HG03439 (cell line): ENCODE measurements around the gene RNF225.
"Not testable (repeated sequence)": the region's sequence is repeated elsewhere in the genome, so short reads cannot be mapped to it uniquely, and the experiment has no call there.

Experiments
- ATAC-seq: cut with Tn5 transposase; IDR thresholded peaks from one replicate; pipeline ENCODE4 v1.9.1; 2021; ENCODE audit warnings: mild to moderate bottlenecking, moderate library complexity; ENCODE audit not compliant: unreplicated experiment

Gene RNF225

DNA sequence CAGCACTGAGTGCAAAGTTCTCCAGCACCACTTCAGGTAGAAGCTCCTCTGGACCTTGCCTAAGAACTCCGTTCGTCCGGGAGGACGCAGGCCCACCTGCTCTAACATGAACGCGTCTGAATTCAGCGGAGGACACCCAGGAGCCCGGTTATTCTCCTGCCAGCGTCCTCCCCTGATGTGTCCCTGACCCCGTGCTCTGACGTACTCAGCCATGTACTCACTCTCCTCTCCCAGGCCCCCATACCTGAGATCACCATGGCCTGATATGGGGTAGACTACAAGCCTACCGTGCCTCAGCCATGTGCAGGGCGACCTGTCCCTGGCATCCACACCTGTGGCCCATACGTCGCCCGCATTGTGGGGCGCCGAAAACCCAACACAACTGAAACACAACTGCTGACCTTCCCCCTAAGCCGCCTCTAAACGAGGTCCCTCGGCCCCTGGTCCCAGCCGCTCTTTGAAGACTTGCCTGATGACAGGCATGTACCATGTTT is 12.2 kb downstream of the RNF225 start:
- peak; percentile 8 for ATAC-seq

- ATAC-seq = peak; percentile 92
Measured at GRCh38 chr19:58408152-58409009, 12.9 kb downstream of the RNF225 start, which contains the start of gene ZNF584. TSS of gene ZNF584 (plus strand) at chr19:58408649. CDS start at chr19:58409148, 499 bp downstream.

GRCh38 chr19:58409010-58409790 is 13.7 kb downstream of the RNF225 start:
- no peak for ATAC-seq

- ATAC-seq = no peak
Measured at GRCh38 chr19:58416604-58417003, 21.1 kb downstream of the RNF225 start.

GRCh38 chr19:58417071-58417470 is 21.6 kb downstream of the RNF225 start:
- no peak for ATAC-seq

GRCh38 chr19:58428617-58429016 is 33.2 kb downstream of the RNF225 start:
- ATAC-seq = no peak

- no peak for ATAC-seq
Measured at GRCh38 chr19:58429745-58430144, 34.3 kb downstream of the RNF225 start.

- ATAC-seq = no peak
Measured at GRCh38 chr19:58434217-58434616, 38.8 kb downstream of the RNF225 start.

GRCh38 chr19:58439576-58440554 is 44.4 kb downstream of the RNF225 start, which contains the start of gene ZNF132:
TSS of gene ZNF132 (minus strand) at chr19:58440153. CDS start at chr19:58439821, 332 bp downstream.
- peak; percentile 87 for ATAC-seq

DNA sequence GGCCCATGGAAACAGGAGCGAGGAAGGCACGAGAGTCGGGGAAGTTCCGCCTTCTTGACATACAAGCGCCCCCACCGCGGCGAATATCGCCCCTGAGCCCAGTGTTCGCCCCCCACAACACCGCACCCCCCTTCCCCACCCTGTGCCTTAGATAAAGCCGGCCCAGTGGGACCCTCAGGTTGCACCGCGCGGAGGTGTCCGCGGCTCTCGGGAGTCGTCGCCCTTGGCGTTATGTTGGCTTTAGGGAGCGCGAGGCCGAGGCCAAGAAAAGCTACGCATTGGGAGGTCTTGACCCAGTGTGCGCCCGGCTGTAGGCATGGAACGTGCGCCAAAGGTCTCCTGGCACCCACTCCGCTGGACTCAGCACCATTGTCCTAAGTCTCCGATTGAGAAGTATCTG is 45.1 kb downstream of the RNF225 start:
- no peak for ATAC-seq

DNA sequence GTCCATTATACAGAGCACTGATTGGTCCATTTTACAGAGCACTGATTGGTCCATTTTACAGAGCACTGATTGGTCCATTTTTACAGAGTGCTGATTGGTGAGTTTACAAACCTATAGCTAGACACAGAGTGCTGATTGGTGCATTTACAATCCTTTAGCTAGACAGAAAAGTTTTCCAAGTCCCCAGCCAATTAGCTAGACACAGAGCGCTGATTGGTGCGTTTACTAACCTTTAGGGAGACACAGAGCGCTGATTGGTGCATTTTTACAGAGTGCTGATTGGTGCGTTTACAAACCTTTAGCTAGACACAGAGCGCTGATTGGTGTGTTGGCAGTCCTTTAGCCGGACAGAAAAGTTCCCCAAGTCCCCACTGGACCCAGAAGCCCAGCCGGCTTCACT is 47.5 kb downstream of the RNF225 start:
- ATAC-seq = not testable (repeated sequence)
